Osteocyte (in vitro differentiated cells): ENCODE data around the gene SMYD4. TPM values are rescaled to one million over a fixed set of nuclear protein-coding genes. Genes with fewer than 3 reads are reported as not detected.

Experiments
- DNase-seq: peaks from one replicate; pipeline ENCODE4 v3.0.0; 2021; ENCODE audit warnings: mixed read lengths; ENCODE audit not compliant: unreplicated experiment; ENCODE audit errors: extremely low spot score
- H3K27ac Mint-ChIP-seq: one replicate; pipeline ENCODE4 v1.8.0; 2021; ENCODE audit warnings: mild to moderate bottlenecking, mixed read lengths; ENCODE audit not compliant: unreplicated experiment
- H3K27me3 Mint-ChIP-seq: one replicate; pipeline ENCODE4 v1.8.0; 2021; ENCODE audit warnings: mixed read lengths; ENCODE audit not compliant: unreplicated experiment
- H3K36me3 Mint-ChIP-seq: one replicate; pipeline ENCODE4 v1.8.0; 2021; ENCODE audit warnings: mixed read lengths; ENCODE audit not compliant: unreplicated experiment
- H3K4me1 Mint-ChIP-seq: one replicate; pipeline ENCODE4 v1.8.0; 2021; ENCODE audit warnings: mixed read lengths; ENCODE audit not compliant: unreplicated experiment
- H3K4me3 Mint-ChIP-seq: one replicate; pipeline ENCODE4 v1.8.0; 2021; ENCODE audit warnings: mild to moderate bottlenecking, moderate library complexity, mixed read lengths; ENCODE audit not compliant: unreplicated experiment
- H3K9me3 Mint-ChIP-seq: one replicate; pipeline ENCODE4 v1.8.0; 2021; ENCODE audit warnings: mixed read lengths; ENCODE audit not compliant: unreplicated experiment
- total RNA-seq: library from RNA; stranded (reverse); gene quantifications from 2 replicates; pipeline ENCODE4 v1.2.1, GENCODE V29; 2021
- TF ChIP-seq, protein P1 (sequence below): fragments of 200-600 bp; sonication (generic); IDR thresholded peaks from 2 replicates; pipeline ENCODE4 v1.5.0; 2021; ENCODE audit warnings: antibody characterized with exemption, mild to moderate bottlenecking, moderate library complexity

SMYD4 gene
- total RNA-seq, 1 donor from 2014 or later: 11.2 TPM

DNA sequence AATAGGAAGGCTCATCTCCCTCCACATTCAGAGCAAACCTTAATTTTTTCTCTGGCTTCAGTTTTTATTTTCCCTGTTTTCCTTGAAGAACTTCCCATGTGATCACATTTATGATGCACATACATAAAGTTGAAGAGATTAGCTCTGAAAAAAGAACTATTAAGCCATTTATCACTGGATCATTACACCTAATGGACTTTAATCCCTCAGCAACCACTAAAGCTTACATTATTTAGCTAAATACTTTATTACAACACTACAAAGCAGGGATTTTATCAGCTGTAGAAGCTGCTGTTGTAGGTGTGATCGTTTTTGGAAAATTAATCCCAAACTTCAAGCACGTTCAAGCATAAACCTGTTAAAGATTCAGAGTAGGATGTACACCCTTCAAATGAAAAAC is 21.1 kb downstream of the SMYD4 start:
- Mint-ChIP-seq H3K4me3 (no peak overlapping the region), H3K4me1 (no peaks in the 10 kb centered on the region), H3K9me3 (no peaks in the 10 kb centered on the region), H3K27me3 (no peaks in the 10 kb centered on the region), H3K36me3 (peaks cover 20% of the 10 kb centered on the region), H3K27ac (no peak overlapping the region)
- TF ChIP-seq, protein P1, sequence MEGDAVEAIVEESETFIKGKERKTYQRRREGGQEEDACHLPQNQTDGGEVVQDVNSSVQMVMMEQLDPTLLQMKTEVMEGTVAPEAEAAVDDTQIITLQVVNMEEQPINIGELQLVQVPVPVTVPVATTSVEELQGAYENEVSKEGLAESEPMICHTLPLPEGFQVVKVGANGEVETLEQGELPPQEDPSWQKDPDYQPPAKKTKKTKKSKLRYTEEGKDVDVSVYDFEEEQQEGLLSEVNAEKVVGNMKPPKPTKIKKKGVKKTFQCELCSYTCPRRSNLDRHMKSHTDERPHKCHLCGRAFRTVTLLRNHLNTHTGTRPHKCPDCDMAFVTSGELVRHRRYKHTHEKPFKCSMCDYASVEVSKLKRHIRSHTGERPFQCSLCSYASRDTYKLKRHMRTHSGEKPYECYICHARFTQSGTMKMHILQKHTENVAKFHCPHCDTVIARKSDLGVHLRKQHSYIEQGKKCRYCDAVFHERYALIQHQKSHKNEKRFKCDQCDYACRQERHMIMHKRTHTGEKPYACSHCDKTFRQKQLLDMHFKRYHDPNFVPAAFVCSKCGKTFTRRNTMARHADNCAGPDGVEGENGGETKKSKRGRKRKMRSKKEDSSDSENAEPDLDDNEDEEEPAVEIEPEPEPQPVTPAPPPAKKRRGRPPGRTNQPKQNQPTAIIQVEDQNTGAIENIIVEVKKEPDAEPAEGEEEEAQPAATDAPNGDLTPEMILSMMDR: no peak
- no peak for DNase-seq

DNA sequence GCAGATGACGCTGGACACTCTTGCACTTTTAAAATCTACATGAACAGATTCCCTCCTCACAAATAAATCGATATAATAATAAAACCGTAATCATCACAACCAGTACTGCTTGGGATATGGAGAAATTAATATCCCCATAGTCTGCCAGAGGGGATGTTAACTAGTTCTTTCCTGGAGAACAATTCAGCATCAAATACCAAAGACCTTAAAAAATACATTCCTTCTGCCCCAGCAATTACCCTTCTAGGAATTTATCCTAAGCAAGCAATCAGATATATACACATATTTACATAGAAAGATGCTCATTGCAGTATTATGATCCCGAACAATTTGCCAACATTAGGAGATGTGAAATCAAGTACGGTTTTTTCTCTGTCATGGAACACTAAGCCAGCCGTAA is 21.8 kb downstream of the SMYD4 start:
- Mint-ChIP-seq H3K27me3 (no peaks in the 10 kb centered on the region), H3K36me3 (peaks cover 18% of the 10 kb centered on the region), H3K4me1 (no peaks in the 10 kb centered on the region), H3K4me3 (no peak overlapping the region), H3K9me3 (no peaks in the 10 kb centered on the region), H3K27ac (no peak overlapping the region)
- DNase-seq: no peak
- TF ChIP-seq, protein P1: no peak

DNA sequence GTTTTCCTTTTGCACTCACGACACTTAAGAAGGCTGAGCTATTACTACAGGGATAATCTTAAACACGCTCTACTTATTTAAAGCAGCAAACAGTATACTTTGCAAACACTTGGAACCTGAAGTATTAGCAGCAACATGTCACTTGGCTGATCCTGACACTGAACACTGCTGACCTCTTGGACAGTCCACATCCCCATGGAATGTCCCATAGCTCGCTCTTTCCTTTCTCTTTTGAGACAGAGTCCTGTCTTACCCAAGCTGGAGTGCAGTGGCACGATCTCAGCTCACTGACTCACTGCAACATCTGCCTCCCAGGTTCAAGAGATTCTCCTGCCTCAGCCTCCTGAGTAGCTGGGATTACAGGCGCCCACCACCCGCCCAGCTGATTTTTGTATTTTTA is 26.4 kb downstream of the SMYD4 start:
- DNase-seq: no peak
- Mint-ChIP-seq H3K4me3 (no peak overlapping the region), H3K9me3 (no peaks in the 10 kb centered on the region), H3K4me1 (no peaks in the 10 kb centered on the region), H3K27me3 (no peaks in the 10 kb centered on the region), H3K36me3 (peaks cover 14% of the 10 kb centered on the region), H3K27ac (no peak overlapping the region)
- TF ChIP-seq, protein P1: no peak

DNA sequence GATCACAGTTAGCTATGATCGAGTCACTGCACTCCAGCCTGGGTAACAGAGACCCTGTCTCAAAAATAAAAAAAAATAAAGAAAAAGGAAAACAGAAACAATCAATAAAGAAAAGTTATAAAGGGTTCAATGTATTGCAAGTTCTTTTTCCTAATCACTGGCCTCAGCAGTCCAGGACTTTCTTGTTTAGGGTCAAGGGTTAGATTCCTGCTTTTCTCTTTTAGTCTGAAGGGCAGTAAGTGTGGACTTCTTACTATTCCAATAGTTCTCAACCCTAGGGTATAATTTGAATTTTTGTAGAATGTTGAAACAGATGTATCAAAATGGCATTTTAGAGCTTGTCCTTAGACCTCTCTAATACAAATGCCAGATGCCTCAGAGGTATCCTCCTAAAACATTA is 27.3 kb downstream of the SMYD4 start:
- Mint-ChIP-seq H3K4me3 (no peak overlapping the region), H3K36me3 (peaks cover 15% of the 10 kb centered on the region), H3K4me1 (peaks cover under 1% of the 10 kb centered on the region), H3K9me3 (no peaks in the 10 kb centered on the region), H3K27me3 (no peaks in the 10 kb centered on the region), H3K27ac (no peak overlapping the region)
- TF ChIP-seq, protein P1: no peak
- no peak for DNase-seq

DNA sequence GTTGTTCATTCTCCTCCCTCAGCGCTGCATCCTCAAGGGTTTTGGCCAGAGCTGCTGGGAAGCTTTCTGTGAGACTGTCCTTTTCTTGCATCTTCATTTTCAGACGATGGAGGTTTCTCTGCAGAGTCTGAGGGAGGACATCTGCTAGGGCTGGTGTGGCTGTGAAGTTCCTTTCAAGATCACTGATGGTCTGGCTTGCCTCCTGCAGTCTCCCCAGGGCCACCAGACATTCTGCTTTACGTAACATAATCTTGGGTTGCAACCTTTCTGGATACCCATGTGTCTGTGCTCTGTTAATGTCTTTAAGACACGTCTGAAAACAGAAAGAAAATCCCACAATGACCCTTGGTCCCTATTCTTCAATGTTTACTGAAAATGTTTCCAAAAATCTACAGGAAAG is 29.0 kb downstream of the SMYD4 start:
- H3K27ac Mint-ChIP-seq: no peak overlapping the region
- no peaks in the 10 kb centered on the region for H3K9me3 Mint-ChIP-seq
- TF ChIP-seq, protein P1: no peak
- H3K27me3 Mint-ChIP-seq: no peaks in the 10 kb centered on the region
- peaks cover 17% of the 10 kb centered on the region for H3K36me3 Mint-ChIP-seq
- H3K4me1 Mint-ChIP-seq: peaks cover 9% of the 10 kb centered on the region
- H3K4me3 Mint-ChIP-seq: no peak overlapping the region
- no peak for DNase-seq
